ENCODE data around the gene SLC4A7.
"Not testable (repeated sequence)": the region's sequence is repeated elsewhere in the genome, so short reads cannot be mapped to it uniquely, and the experiment has no call there.

The SLC4A7 gene

GRCh38 chr3:27344192-27344591 lies 140.0 kb downstream of the SLC4A7 start:
- Mint-ChIP-seq H3K4me1 (ENCODE audit: low read depth) (peaks cover 3% of the 10 kb centered on the region), H3K4me3 (no peak overlapping the region), H3K36me3 (no peaks in the 10 kb centered on the region), H3K27ac (no peak overlapping the region), H3K27me3 (no peaks in the 10 kb centered on the region), H3K9me3 (ENCODE audit: low read depth) (no peaks in the 10 kb centered on the region)

GRCh38 chr3:27342267-27342666 lies 141.9 kb downstream of the SLC4A7 start:
- Mint-ChIP-seq H3K4me1 (ENCODE audit: low read depth) (peaks cover 3% of the 10 kb centered on the region), H3K36me3 (peaks cover 2% of the 10 kb centered on the region), H3K27ac (no peak overlapping the region), H3K4me3 (no peak overlapping the region), H3K27me3 (no peaks in the 10 kb centered on the region), H3K9me3 (ENCODE audit: low read depth) (peaks cover 4% of the 10 kb centered on the region)

GRCh38 chr3:27340534-27340933 lies 143.7 kb downstream of the SLC4A7 start:
- Mint-ChIP-seq H3K27ac (no peak overlapping the region), H3K4me1 (ENCODE audit: low read depth) (peaks cover 2% of the 10 kb centered on the region), H3K4me3 (no peak overlapping the region), H3K9me3 (ENCODE audit: low read depth) (peaks cover 4% of the 10 kb centered on the region), H3K27me3 (no peaks in the 10 kb centered on the region), H3K36me3 (peaks cover 2% of the 10 kb centered on the region)

GRCh38 chr3:27335571-27335970 lies 148.6 kb downstream of the SLC4A7 start:
- Mint-ChIP-seq H3K36me3 (peaks cover 8% of the 10 kb centered on the region), H3K4me1 (ENCODE audit: low read depth) (no peaks in the 10 kb centered on the region), H3K4me3 (no peak overlapping the region), H3K9me3 (ENCODE audit: low read depth) (peaks cover 4% of the 10 kb centered on the region), H3K27me3 (peaks cover 9% of the 10 kb centered on the region), H3K27ac (no peak overlapping the region)

- Mint-ChIP-seq H3K4me3 (no peak overlapping the region), H3K27me3 (peaks cover 9% of the 10 kb centered on the region), H3K4me1 (ENCODE audit: low read depth) (no peaks in the 10 kb centered on the region), H3K27ac (no peak overlapping the region), H3K36me3 (peaks cover 9% of the 10 kb centered on the region), H3K9me3 (ENCODE audit: low read depth) (peaks cover 4% of the 10 kb centered on the region)
Observed at GRCh38 chr3:27333843-27334242, 150.3 kb downstream of the SLC4A7 start.

GRCh38 chr3:27328982-27329762 lies 155.0 kb downstream of the SLC4A7 start:
- not testable (repeated sequence) for H3K4me1 Mint-ChIP-seq (ENCODE audit: low read depth); H3K27ac Mint-ChIP-seq

GRCh38 chr3:27326629-27327545 lies 157.3 kb downstream of the SLC4A7 start:
- H3K4me1 Mint-ChIP-seq (ENCODE audit: low read depth): no peaks in the 10 kb centered on the region
- H3K36me3 Mint-ChIP-seq: peaks cover 7% of the 10 kb centered on the region
- H3K27me3 Mint-ChIP-seq: no peaks in the 10 kb centered on the region
- H3K9me3 Mint-ChIP-seq (ENCODE audit: low read depth): peaks cover 6% of the 10 kb centered on the region
- H3K4me3 Mint-ChIP-seq: no peak overlapping the region
- H3K27ac Mint-ChIP-seq: no peak overlapping the region

More at GRCh38 chr3:27328982-27329762, 155.0 kb downstream of the SLC4A7 start:
- not testable (repeated sequence) for H3K4me3 Mint-ChIP-seq; H3K9me3 Mint-ChIP-seq (ENCODE audit: low read depth); H3K27me3 Mint-ChIP-seq
- peaks cover 12% of the 10 kb centered on the region for H3K36me3 Mint-ChIP-seq

GRCh38 chr3:27326202-27326601 lies 158.0 kb downstream of the SLC4A7 start:
- Mint-ChIP-seq H3K27ac (no peak overlapping the region), H3K27me3 (no peaks in the 10 kb centered on the region), H3K36me3 (peaks cover 7% of the 10 kb centered on the region), H3K4me3 (no peak overlapping the region), H3K9me3 (ENCODE audit: low read depth) (peaks cover 6% of the 10 kb centered on the region), H3K4me1 (ENCODE audit: low read depth) (no peaks in the 10 kb centered on the region)

GRCh38 chr3:27325419-27325818 lies 158.8 kb downstream of the SLC4A7 start:
- Mint-ChIP-seq H3K27me3 (no peaks in the 10 kb centered on the region), H3K9me3 (ENCODE audit: low read depth) (peaks cover 6% of the 10 kb centered on the region), H3K4me3 (no peak overlapping the region), H3K4me1 (ENCODE audit: low read depth) (no peaks in the 10 kb centered on the region), H3K27ac (no peak overlapping the region), H3K36me3 (peaks cover 5% of the 10 kb centered on the region)

GRCh38 chr3:27324686-27325085 lies 159.5 kb downstream of the SLC4A7 start:
- H3K4me1 Mint-ChIP-seq (ENCODE audit: low read depth): no peaks in the 10 kb centered on the region
- peaks cover 5% of the 10 kb centered on the region for H3K36me3 Mint-ChIP-seq
- H3K27me3 Mint-ChIP-seq: no peaks in the 10 kb centered on the region
- H3K4me3 Mint-ChIP-seq: no peak overlapping the region
- no peak overlapping the region for H3K27ac Mint-ChIP-seq
- peaks cover 6% of the 10 kb centered on the region for H3K9me3 Mint-ChIP-seq (ENCODE audit: low read depth)

- no peaks in the 10 kb centered on the region for H3K4me1 Mint-ChIP-seq (ENCODE audit: low read depth)
- no peak overlapping the region for H3K27ac Mint-ChIP-seq
- H3K36me3 Mint-ChIP-seq: no peaks in the 10 kb centered on the region
- no peak overlapping the region for H3K4me3 Mint-ChIP-seq
- H3K9me3 Mint-ChIP-seq (ENCODE audit: low read depth): no peaks in the 10 kb centered on the region
- H3K27me3 Mint-ChIP-seq: no peaks in the 10 kb centered on the region
Observed at GRCh38 chr3:27323087-27323570, 161.1 kb downstream of the SLC4A7 start.

Measured in activated naive CD8-positive, alpha-beta T cell (primary cell).